Measurements from ENCODE around the gene PODXL.

- TF ChIP-seq CTCF (IDR thresholded peaks at IDR 0.05), result no peak
- TF ChIP-seq POLR2A (IDR thresholded peaks at IDR 0.05), result no peak
These were observed 43.9 kb upstream of the PODXL start for GRCh38 chr7:131600085-131600881.
